ENCODE measurements around the gene WNT11.

Gene WNT11

GRCh38 chr11:76151556-76152085, 54.7 kb downstream of the WNT11 start:
- DNase-seq, result peak; percentile 85

GRCh38 chr11:76150141-76150540, 56.2 kb downstream of the WNT11 start:
- no peak for DNase-seq

- DNase-seq, result no peak
Observed at GRCh38 chr11:76149713-76150112, 56.6 kb downstream of the WNT11 start.

GRCh38 chr11:76148941-76149613, 57.2 kb downstream of the WNT11 start:
- no peak for DNase-seq

GRCh38 chr11:76148231-76148630, 58.1 kb downstream of the WNT11 start:
- no peak for DNase-seq

GRCh38 chr11:76147106-76147740, 59.1 kb downstream of the WNT11 start:
- DNase-seq, result no peak

GRCh38 chr11:76143274-76143673, 63.0 kb downstream of the WNT11 start:
- DNase-seq, result no peak

GRCh38 chr11:76141901-76142588, 64.3 kb downstream of the WNT11 start:
- no peak for DNase-seq

GRCh38 chr11:76140912-76141574, 65.3 kb downstream of the WNT11 start:
- DNase-seq, result no peak

GRCh38 chr11:76139314-76139713, 67.0 kb downstream of the WNT11 start:
- DNase-seq, result no peak
